ENCODE data around the gene NAV2.

GRCh38 chr11:19935507-19935906 is 222.9 kb downstream of the NAV2 start:
- TF ChIP-seq POLR2A (IDR thresholded peaks at IDR 0.05; ENCODE audit: low read length) (no peak), GATA1 (IDR thresholded peaks at IDR 0.05; ENCODE audit: low read depth, low read length) (no peak)

Measured in erythroblast (primary cell).